SK-N-SH (cell line): ENCODE measurements around the gene SEMA3D. TPM values are rescaled to one million over a fixed set of nuclear protein-coding genes. Genes with fewer than 3 reads are reported as not detected.
"Not testable (repeated sequence)": the region's sequence is repeated elsewhere in the genome, so short reads cannot be mapped to it uniquely, and the experiment has no call there.

Source experiments
- CTCF ChIA-PET: fragments of 300-600, 350-600 bp; formaldehyde crosslinking; extraction: SDS; loops from one replicate; lab custom pipeline; 2021; lab: Yijun Ruan, JAX
- POLR2A ChIA-PET: fragments of 350-600 bp; sonication (Branson Sonifier 250); formaldehyde crosslinking; extraction: SDS; loops from one replicate; lab custom pipeline; 2020; ENCODE audit warnings: antibody characterized with exemption, inconsistent platforms; lab: Yijun Ruan, JAX
- DNase-seq: peaks from one replicate; pipeline ENCODE4 v3.0.0; 2012
- H2AFZ ChIP-seq: fragments of 200-600 bp; sonication (generic); 2 replicates; pipeline ENCODE4 v1.8.1; 2016; ENCODE audit warnings: antibody characterized with exemption, mild to moderate bottlenecking, low read depth
- H3F3A ChIP-seq: fragments of 200-600 bp; sonication (generic); replicated peaks from 2 replicates; pipeline ENCODE3; 2016; ENCODE audit warnings: antibody characterized with exemption, mild to moderate bottlenecking; ENCODE audit not compliant: insufficient read depth
- H3K27ac ChIP-seq, 2 experiments: fragments of 200-500 bp in 1 of 2; fragments of 200-600 bp in 1 of 2; sonication (Bioruptor generic) in 1 of 2; sonication (generic), shearing (Covaris generic) in 1 of 2; 2 replicates each; pipeline versions ENCODE4 v1.5.1 to v1.6.1; 2014 to 2016; ENCODE audit warnings: low read depth in 2 of 2, inconsistent platforms in 1 of 2, low read length in 1 of 2, mild to moderate bottlenecking in 1 of 2, mixed read lengths in 1 of 2
- H3K27me3 ChIP-seq: fragments of 200-600 bp; sonication (generic), shearing (Covaris generic); 2 replicates; pipeline ENCODE4 v1.6.1; 2016; ENCODE audit warnings: mixed run types; ENCODE audit not compliant: insufficient read depth
- H3K36me3 ChIP-seq, 2 experiments: fragments of 200-500 bp in 1 of 2; fragments of 200-600 bp in 1 of 2; sonication (Bioruptor generic) in 1 of 2; sonication (generic) in 1 of 2; replicated peaks in 1 of 2; 2 replicates each; pipeline versions ENCODE3 to v1.5.1; 2014 to 2016; ENCODE audit warnings: low read length in 1 of 2, mild to moderate bottlenecking in 1 of 2; ENCODE audit not compliant: insufficient read depth in 2 of 2, control insufficient read depth in 1 of 2
- H3K4me1 ChIP-seq, 2 experiments: fragments of 200-500 bp in 1 of 2; fragments of 200-600 bp in 1 of 2; sonication (Bioruptor generic) in 1 of 2; sonication (generic), shearing (Covaris generic) in 1 of 2; 2 replicates each; pipeline versions ENCODE4 v1.5.1 to v1.6.1; 2014 to 2016; ENCODE audit warnings: low read depth in 1 of 2, low read length in 1 of 2, mixed run types in 1 of 2; ENCODE audit not compliant: insufficient read depth in 2 of 2, control insufficient read depth in 1 of 2
- H3K4me2 ChIP-seq: fragments of 200-600 bp; sonication (generic), shearing (Covaris generic); 2 replicates; pipeline ENCODE4 v1.6.1; 2017; ENCODE audit warnings: mixed run types
- H3K4me3 ChIP-seq, 2 experiments: fragments of 200-500 bp in 1 of 2; fragments of 200-600 bp in 1 of 2; sonication (Bioruptor generic) in 1 of 2; sonication (generic), shearing (Covaris generic) in 1 of 2; 2 replicates each; pipeline versions ENCODE4 v1.5.1 to v1.8.1; 2014 to 2016; ENCODE audit warnings: low read depth in 2 of 2, inconsistent platforms in 1 of 2, low read length in 1 of 2, mild to moderate bottlenecking in 1 of 2, mixed read lengths in 1 of 2, moderate library complexity in 1 of 2
- H3K79me2 ChIP-seq: fragments of 200-600 bp; sonication (generic); 2 replicates; pipeline ENCODE4 v1.8.1; 2017; ENCODE audit warnings: mild to moderate bottlenecking; ENCODE audit not compliant: insufficient read depth
- H3K9ac ChIP-seq: fragments of 200-600 bp; sonication (generic); 2 replicates; pipeline ENCODE4 v1.6.1; 2017; ENCODE audit warnings: mixed run types
- H3K9me2 ChIP-seq: fragments of 200-600 bp; sonication (generic); 2 replicates; pipeline ENCODE4 v1.6.1; 2017; ENCODE audit warnings: mixed run types
- H3K9me3 ChIP-seq: fragments of 200-600 bp; sonication (generic); 2 replicates; pipeline ENCODE4 v1.6.1; 2017; ENCODE audit warnings: mixed run types, mild to moderate bottlenecking, moderate library complexity
- H4K20me1 ChIP-seq: fragments of 200-600 bp; sonication (generic); 2 replicates; pipeline ENCODE4 v1.6.1; 2017; ENCODE audit warnings: mild to moderate bottlenecking, mixed run types; ENCODE audit not compliant: insufficient read depth
- FOXJ3 ChIP-seq: sonication (generic); formaldehyde crosslinking; IDR thresholded peaks from 2 replicates; pipeline ENCODE4 v1.5.1; 2020; ENCODE audit warnings: mild to moderate bottlenecking, missing genetic modification reagents
- FOXM1 ChIP-seq: IDR thresholded peaks from 2 replicates; pipeline ENCODE4 v1.4.0; 2012; ENCODE audit warnings: low read depth, mild to moderate bottlenecking
- RFX5 ChIP-seq: IDR thresholded peaks from 2 replicates; pipeline ENCODE4 v1.6.1; 2012; ENCODE audit warnings: mild to moderate bottlenecking, improper control_type of control experiment, low read length
- SMC3 ChIP-seq: IDR thresholded peaks from 2 replicates; pipeline ENCODE4 v1.6.1; 2012; ENCODE audit warnings: low read depth, low read length, improper control_type of control experiment
- WGBS: methylation state at CpG from one replicate; pipeline ENCODE4 v1.1.6; 2017; ENCODE audit warnings: low lambda C conversion rate; 5-methylcytosine and 5-hydroxymethylcytosine counted together
- polyA plus RNA-seq, 3 experiments: library from polyadenylated mRNA; depleted of rRNA; stranded (reverse); fragments of >200 nt; gene quantifications; 2 replicates each; pipeline ENCODE4 v1.2.3, GENCODE V29; 2012
- TF ChIP-seq, protein P1 (sequence below): fragments of 200-600 bp; sonication (generic); IDR thresholded peaks from 2 replicates; pipeline ENCODE4 v1.6.1; 2017; ENCODE audit warnings: antibody characterized with exemption, mild to moderate bottlenecking, moderate library complexity
- TF ChIP-seq, protein P2 (sequence below): IDR thresholded peaks from 2 replicates; pipeline ENCODE4; 2012
- TF ChIP-seq, protein P3 (sequence below): IDR thresholded peaks from 2 replicates; pipeline ENCODE4 v1.4.0; 2012; ENCODE audit warnings: low read depth, borderline replicate concordance
- TF ChIP-seq, protein P4 (sequence below): fragments of 150-350 bp; IDR thresholded peaks from 2 replicates; pipeline ENCODE4 v1.6.1; 2016; ENCODE audit warnings: mild to moderate bottlenecking, low read depth, low read length

Gene SEMA3D
- polyA plus RNA-seq, 1 of the 3 experiments (the other 2 are of a cell fraction): 30.1 TPM

DNA sequence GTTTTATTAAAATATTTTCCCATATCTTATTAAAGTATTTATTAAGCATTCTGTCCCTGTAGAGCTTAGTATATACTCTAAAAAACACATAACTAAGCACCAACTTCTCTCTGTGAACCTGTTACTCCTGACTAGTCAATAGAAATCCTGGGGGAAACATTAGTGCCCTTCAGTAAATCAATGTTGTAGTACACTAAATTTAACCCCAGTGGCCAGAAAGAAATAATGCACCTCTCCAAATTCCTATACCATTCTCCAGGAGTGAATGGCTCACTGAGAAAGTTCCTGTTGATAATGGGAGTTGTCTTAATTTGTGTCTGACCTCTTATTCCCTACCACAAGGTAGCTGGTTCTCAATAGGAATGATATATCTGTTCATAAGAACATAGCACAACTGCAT is 188.2 kb downstream of the SEMA3D start:
- TF ChIP-seq, protein P1, sequence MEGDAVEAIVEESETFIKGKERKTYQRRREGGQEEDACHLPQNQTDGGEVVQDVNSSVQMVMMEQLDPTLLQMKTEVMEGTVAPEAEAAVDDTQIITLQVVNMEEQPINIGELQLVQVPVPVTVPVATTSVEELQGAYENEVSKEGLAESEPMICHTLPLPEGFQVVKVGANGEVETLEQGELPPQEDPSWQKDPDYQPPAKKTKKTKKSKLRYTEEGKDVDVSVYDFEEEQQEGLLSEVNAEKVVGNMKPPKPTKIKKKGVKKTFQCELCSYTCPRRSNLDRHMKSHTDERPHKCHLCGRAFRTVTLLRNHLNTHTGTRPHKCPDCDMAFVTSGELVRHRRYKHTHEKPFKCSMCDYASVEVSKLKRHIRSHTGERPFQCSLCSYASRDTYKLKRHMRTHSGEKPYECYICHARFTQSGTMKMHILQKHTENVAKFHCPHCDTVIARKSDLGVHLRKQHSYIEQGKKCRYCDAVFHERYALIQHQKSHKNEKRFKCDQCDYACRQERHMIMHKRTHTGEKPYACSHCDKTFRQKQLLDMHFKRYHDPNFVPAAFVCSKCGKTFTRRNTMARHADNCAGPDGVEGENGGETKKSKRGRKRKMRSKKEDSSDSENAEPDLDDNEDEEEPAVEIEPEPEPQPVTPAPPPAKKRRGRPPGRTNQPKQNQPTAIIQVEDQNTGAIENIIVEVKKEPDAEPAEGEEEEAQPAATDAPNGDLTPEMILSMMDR: peak; percentile 36; the same call in 1 of the 2 replicates
- TF ChIP-seq RFX5 (no peak), FOXJ3 (CRISPR knock-in tag) (no peak)
- TF ChIP-seq, protein P2, sequence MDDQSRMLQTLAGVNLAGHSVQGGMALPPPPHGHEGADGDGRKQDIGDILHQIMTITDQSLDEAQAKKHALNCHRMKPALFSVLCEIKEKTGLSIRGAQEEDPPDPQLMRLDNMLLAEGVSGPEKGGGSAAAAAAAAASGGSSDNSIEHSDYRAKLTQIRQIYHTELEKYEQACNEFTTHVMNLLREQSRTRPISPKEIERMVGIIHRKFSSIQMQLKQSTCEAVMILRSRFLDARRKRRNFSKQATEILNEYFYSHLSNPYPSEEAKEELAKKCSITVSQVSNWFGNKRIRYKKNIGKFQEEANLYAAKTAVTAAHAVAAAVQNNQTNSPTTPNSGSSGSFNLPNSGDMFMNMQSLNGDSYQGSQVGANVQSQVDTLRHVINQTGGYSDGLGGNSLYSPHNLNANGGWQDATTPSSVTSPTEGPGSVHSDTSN: no peak
- no peak overlapping the region for H3K4me2 ChIP-seq
- peaks cover 3% of the 10 kb centered on the region for H3F3A ChIP-seq
- DNase-seq: peak; percentile 12
- H3K36me3 ChIP-seq: peaks cover 0 to 8% of the 10 kb centered on the region in 2 experiments
- no peaks in the 10 kb centered on the region for H3K27me3 ChIP-seq
- H2AFZ ChIP-seq: no peak overlapping the region
- no peak overlapping the region for H3K4me3 ChIP-seq
- POLR2A ChIA-PET: no interaction called here
- H4K20me1 ChIP-seq: no peaks in the 10 kb centered on the region
- no peaks in the 10 kb centered on the region for H3K79me2 ChIP-seq
- H3K4me1 ChIP-seq: peaks cover 0 to 21% of the 10 kb centered on the region in 2 experiments; a peak in 3 of 4 replicates
- H3K27ac ChIP-seq: no peak overlapping the region
- no peaks in the 10 kb centered on the region; the same call in 1 of the 2 replicates for H3K9me2 ChIP-seq
- CTCF ChIA-PET: interaction anchor here (0.6 to 2.3 kb wide), 9 partner anchors 9 to 506 kb away, joined by 3 to 7 read pairs (median 3); no protein-coding TSS in a partner anchor
- H3K9ac ChIP-seq: no peak overlapping the region
- H3K9me3 ChIP-seq: no peaks in the 10 kb centered on the region

DNA sequence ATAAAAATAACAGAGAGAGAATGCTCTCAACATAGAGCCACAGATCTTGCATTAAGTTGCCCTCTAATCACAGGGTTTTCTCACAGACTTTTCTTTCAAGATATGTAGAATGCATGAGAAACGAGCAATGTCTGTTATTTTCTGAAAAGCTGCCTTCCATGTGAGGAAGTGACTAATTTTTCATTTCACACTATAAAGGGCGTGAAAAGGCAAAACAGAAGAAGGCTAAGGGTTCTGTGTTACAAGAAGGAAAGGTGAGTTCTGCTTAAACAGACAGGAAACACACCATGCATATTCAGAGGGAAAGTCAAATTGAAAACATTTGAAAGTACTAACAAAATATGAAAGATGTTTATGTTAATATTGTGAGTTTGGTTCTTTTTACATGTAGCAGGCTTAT is 189.2 kb downstream of the SEMA3D start:
- no peaks in the 10 kb centered on the region for H3K9me3 ChIP-seq
- POLR2A ChIA-PET: no interaction called here
- no peak for DNase-seq
- no peak overlapping the region for H3K9ac ChIP-seq
- no peak overlapping the region for H2AFZ ChIP-seq
- TF ChIP-seq FOXM1: no peak
- no peak for TF ChIP-seq SMC3
- TF ChIP-seq, protein P3, sequence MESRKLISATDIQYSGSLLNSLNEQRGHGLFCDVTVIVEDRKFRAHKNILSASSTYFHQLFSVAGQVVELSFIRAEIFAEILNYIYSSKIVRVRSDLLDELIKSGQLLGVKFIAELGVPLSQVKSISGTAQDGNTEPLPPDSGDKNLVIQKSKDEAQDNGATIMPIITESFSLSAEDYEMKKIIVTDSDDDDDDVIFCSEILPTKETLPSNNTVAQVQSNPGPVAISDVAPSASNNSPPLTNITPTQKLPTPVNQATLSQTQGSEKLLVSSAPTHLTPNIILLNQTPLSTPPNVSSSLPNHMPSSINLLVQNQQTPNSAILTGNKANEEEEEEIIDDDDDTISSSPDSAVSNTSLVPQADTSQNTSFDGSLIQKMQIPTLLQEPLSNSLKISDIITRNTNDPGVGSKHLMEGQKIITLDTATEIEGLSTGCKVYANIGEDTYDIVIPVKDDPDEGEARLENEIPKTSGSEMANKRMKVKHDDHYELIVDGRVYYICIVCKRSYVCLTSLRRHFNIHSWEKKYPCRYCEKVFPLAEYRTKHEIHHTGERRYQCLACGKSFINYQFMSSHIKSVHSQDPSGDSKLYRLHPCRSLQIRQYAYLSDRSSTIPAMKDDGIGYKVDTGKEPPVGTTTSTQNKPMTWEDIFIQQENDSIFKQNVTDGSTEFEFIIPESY: no peak
- TF ChIP-seq, protein P4, sequence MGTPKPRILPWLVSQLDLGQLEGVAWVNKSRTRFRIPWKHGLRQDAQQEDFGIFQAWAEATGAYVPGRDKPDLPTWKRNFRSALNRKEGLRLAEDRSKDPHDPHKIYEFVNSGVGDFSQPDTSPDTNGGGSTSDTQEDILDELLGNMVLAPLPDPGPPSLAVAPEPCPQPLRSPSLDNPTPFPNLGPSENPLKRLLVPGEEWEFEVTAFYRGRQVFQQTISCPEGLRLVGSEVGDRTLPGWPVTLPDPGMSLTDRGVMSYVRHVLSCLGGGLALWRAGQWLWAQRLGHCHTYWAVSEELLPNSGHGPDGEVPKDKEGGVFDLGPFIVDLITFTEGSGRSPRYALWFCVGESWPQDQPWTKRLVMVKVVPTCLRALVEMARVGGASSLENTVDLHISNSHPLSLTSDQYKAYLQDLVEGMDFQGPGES: no peak
- no peak overlapping the region for H3K4me3 ChIP-seq
- peaks cover 0 to 8% of the 10 kb centered on the region in 2 experiments for H3K36me3 ChIP-seq
- H3K27ac ChIP-seq: no peak overlapping the region
- no peaks in the 10 kb centered on the region for H3K27me3 ChIP-seq
- H4K20me1 ChIP-seq: no peaks in the 10 kb centered on the region
- no peaks in the 10 kb centered on the region for H3K79me2 ChIP-seq
- CTCF ChIA-PET: interaction anchor here (1.2 to 1.6 kb wide), 4 partner anchors 10 to 25 kb away, joined by 3 to 5 read pairs (median 4); no protein-coding TSS in a partner anchor
- WGBS: 90% methylated on average over 2 of the region's 2 CpGs
- peaks cover 0 to 17% of the 10 kb centered on the region in 2 experiments; a peak in 3 of 4 replicates for H3K4me1 ChIP-seq
- H3K9me2 ChIP-seq: no peaks in the 10 kb centered on the region; the same call in 1 of the 2 replicates
- peaks cover 3% of the 10 kb centered on the region for H3F3A ChIP-seq
- no peak overlapping the region for H3K4me2 ChIP-seq

DNA sequence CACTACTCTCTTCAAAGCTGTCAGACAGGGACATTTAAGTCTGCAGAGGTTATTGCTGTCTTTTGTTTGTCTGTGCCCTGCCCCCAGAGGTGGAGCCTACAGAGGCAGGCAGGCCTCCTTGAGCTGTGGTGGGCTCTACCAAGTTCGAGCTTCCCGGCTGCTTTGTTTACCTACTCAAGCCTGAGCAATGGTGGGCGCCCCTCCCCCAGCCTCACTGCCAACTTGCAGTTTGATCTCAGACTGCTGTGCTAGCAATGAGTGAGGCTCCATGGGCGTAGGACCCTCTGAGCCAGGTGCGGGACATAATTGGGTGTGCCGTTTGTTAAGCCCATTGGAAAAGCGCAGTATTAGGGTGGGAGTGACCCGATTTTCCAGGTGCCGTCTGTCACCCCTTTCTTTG is 193.9 kb downstream of the SEMA3D start:
- H3K4me2 ChIP-seq, H3K4me1 ChIP-seq, H3K4me3 ChIP-seq, H3K27me3 ChIP-seq, H3K9me2 ChIP-seq, DNase-seq, H2AFZ ChIP-seq, H3K36me3 ChIP-seq, H3K79me2 ChIP-seq, H3F3A ChIP-seq, H3K9me3 ChIP-seq, POLR2A ChIA-PET, H4K20me1 ChIP-seq, H3K27ac ChIP-seq, H3K9ac ChIP-seq: not testable (repeated sequence)
- CTCF ChIA-PET: interaction anchor here (0.6 to 0.8 kb wide), 3 partner anchors 27 to 1059 kb away, joined by 3 to 4 read pairs (median 3); no protein-coding TSS in a partner anchor
- WGBS: 94% methylated on average over 8 of the region's 9 CpGs
